ENCODE data around the gene SOX12. TPM values are rescaled to one million over a fixed set of nuclear protein-coding genes. Genes with fewer than 3 reads are reported as not detected.

The SOX12 gene
- total RNA-seq, 1 donor, result 6.0 TPM

DNA sequence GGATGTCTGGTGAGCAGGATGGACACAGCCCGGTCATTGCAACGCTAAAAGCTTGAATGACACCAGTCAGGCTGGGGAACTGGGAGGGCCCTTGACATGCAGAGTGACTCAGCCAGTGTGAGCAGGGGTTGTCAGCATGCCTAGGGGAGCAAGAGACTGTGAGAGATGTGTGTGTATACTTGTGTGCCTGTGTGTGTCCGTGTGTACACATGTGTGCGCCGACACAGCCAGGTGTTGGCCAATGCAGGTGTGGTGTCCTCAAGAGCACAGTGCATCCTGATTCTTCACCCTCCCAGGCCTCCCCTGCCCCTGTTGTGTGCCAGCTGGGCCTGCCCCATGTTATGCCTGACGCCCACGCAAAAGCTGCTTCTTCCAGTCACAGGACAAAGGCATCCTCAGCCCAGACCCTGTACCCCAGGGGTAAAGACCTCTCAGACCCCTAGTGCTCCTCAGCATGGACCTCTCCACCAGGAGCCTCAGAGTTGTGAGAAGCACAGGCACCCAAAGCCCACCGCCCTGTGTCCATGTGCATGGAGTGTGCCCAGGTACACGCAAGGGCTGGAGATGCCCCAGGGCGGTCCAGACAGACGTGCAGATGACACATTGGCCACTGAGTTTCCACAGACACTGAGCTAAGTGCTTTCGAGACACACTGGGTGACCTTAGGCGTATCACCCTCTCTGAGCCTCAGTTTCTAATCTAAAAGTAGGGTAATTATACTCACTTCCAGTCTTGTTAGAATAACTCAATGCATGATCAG lies 38.1 kb downstream of the SOX12 start:
- H3K4me3 ChIP-seq (ENCODE audit: low read depth, low read length), result no peak overlapping the region
- TF ChIP-seq CTCF (IDR thresholded peaks at IDR 0.05; ENCODE audit: insufficient read depth, low read depth, low read length), result no peak
- no peak for DNase-seq (ENCODE audit: low read depth)

GRCh38 chr20:364905-365794 lies 39.8 kb downstream of the SOX12 start:
- TF ChIP-seq CTCF (IDR thresholded peaks at IDR 0.05; ENCODE audit: insufficient read depth, low read depth, low read length), result no peak
- H3K4me3 ChIP-seq (ENCODE audit: low read depth, low read length), result no peak overlapping the region
- no peak for DNase-seq (ENCODE audit: low read depth)

DNA sequence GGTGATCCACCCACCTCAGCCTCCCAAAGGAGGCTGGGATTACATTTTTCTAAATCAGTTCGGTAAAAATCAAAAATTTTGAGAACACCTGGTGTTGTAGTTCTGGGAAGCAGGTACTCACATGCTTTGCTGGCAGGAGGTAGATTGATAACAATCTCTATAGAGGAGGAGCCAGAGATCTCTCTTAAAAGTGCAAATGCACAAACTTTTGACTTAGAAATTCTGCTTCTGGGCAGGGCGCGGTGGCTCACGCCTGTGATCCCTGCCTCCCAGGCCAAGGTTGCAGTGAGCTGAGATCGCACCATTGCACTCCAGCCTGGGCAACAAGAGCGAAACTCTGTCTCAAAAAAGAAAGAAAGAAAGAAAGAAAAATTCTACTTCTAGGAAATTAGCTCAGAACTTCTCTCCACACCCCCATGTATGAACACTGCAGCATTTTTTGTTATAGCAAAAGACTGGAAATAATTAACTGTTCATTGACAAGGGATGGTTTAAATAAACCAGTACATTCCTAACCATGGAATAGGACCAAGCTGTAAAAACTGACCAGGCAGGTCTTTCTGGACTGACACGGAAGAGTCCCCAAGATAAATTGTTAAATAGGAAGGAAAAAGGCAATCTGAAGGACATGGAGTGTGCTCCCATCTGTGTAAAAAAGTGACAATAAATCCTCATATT lies 40.8 kb downstream of the SOX12 start:
- no peak for TF ChIP-seq CTCF (IDR thresholded peaks at IDR 0.05; ENCODE audit: insufficient read depth, low read depth, low read length)
- no peak for DNase-seq (ENCODE audit: low read depth)
- H3K4me3 ChIP-seq (ENCODE audit: low read depth, low read length), result no peak overlapping the region

- no peak overlapping the region for H3K4me3 ChIP-seq (ENCODE audit: low read depth, low read length)
- TF ChIP-seq CTCF (IDR thresholded peaks at IDR 0.05; ENCODE audit: insufficient read depth, low read depth, low read length), result no peak
- no peak for DNase-seq (ENCODE audit: low read depth)
These were observed 41.5 kb downstream of the SOX12 start for GRCh38 chr20:366719-367485.

- no peak overlapping the region for H3K4me3 ChIP-seq (ENCODE audit: low read depth, low read length)
- TF ChIP-seq CTCF (IDR thresholded peaks at IDR 0.05; ENCODE audit: insufficient read depth, low read depth, low read length), result no peak
- no peak for DNase-seq (ENCODE audit: low read depth)
These were observed 42.1 kb downstream of the SOX12 start for GRCh38 chr20:367486-367887.

- DNase-seq (ENCODE audit: low read depth), result no peak
- no peak for TF ChIP-seq CTCF (IDR thresholded peaks at IDR 0.05; ENCODE audit: insufficient read depth, low read depth, low read length)
- H3K4me3 ChIP-seq (ENCODE audit: low read depth, low read length), result no peak overlapping the region
These were observed 43.6 kb downstream of the SOX12 start for GRCh38 chr20:368915-369314.

Data from fibroblast of villous mesenchyme (primary cell).